PC-3 (cell line): Measurements from ENCODE around the gene KIF17. TPM values are rescaled to one million over a fixed set of nuclear protein-coding genes. Genes with fewer than 3 reads are reported as not detected.

Experiments
- ATAC-seq: fragments of 200-7000 bp; cut with Tn5 transposase; 2 replicates; pipeline ENCODE4 v1.9.1; 2020; ENCODE audit warnings: mild to moderate bottlenecking, moderate library complexity
- BruUV-seq: library from RNA; stranded (reverse); fragments of 400-500 nt; replicated peaks from 2 replicates; lab custom pipeline; 2021; lab: Mats Ljungman, UMichigan
- CTCF ChIA-PET: fragments of 300-600 bp; sonication (Branson Sonifier 250); formaldehyde crosslinking; loops from one replicate; lab custom pipeline; 2022; ENCODE audit warnings: antibody characterized with exemption; lab: Charles Lee
- POLR2A ChIA-PET: fragments of 300-600 bp; sonication (Branson Sonifier 250); formaldehyde crosslinking; loops from one replicate; lab custom pipeline; 2022; ENCODE audit warnings: antibody characterized with exemption; ENCODE audit not compliant: unreplicated experiment; lab: Charles Lee
- DNase-seq: peaks from one replicate; pipeline ENCODE4 v3.0.0-alpha.2; 2015
- H2AFZ ChIP-seq: fragments of 300-600 bp; sonication (generic); 2 replicates; pipeline ENCODE4 v1.6.0; 2016; ENCODE audit warnings: antibody characterized with exemption, low read length
- H3F3A ChIP-seq: fragments of 300-600 bp; sonication (generic); one replicate; pipeline ENCODE4 v1.6.0; 2017; ENCODE audit warnings: antibody characterized with exemption, low read length, control low read depth, mild to moderate bottlenecking; ENCODE audit not compliant: unreplicated experiment
- H3K27ac ChIP-seq: fragments of 300-600 bp; sonication (generic); 2 replicates; pipeline ENCODE4 v1.5.1; 2016; ENCODE audit warnings: mild to moderate bottlenecking, low read length
- H3K27me3 ChIP-seq: fragments of 300-600 bp; sonication (generic); 2 replicates; pipeline ENCODE4 v1.6.1; 2016; ENCODE audit warnings: low read length, mixed read lengths
- H3K36me3 ChIP-seq: fragments of 300-600 bp; sonication (generic); 2 replicates; pipeline ENCODE4 v1.6.1; 2016; ENCODE audit warnings: low read depth, mixed run types, low read length, mixed read lengths
- H3K4me1 ChIP-seq: fragments of 300-600 bp; sonication (generic); 2 replicates; pipeline ENCODE4 v1.5.1; 2016; ENCODE audit warnings: low read length; ENCODE audit not compliant: insufficient read depth
- H3K4me2 ChIP-seq: fragments of 300-600 bp; sonication (generic); 2 replicates; pipeline ENCODE4 v1.6.0; 2016; ENCODE audit warnings: low read length
- H3K4me3 ChIP-seq: fragments of 300-600 bp; sonication (generic); 2 replicates; pipeline ENCODE4 v1.5.1; 2016; ENCODE audit warnings: mild to moderate bottlenecking, low read length, mixed read lengths
- H3K79me2 ChIP-seq: fragments of 300-600 bp; sonication (generic); 2 replicates; pipeline ENCODE4 v1.6.1; 2017; ENCODE audit warnings: low read length, mixed read lengths
- H3K9ac ChIP-seq: fragments of 300-600 bp; sonication (generic); 2 replicates; pipeline ENCODE4 v1.6.0; 2016; ENCODE audit warnings: mild to moderate bottlenecking, low read length
- H3K9me2 ChIP-seq: fragments of 300-600 bp; sonication (generic); replicated peaks from 2 replicates; pipeline ENCODE4 v1.6.1; 2016; ENCODE audit warnings: mixed run types, low read length, mixed read lengths
- H3K9me3 ChIP-seq: fragments of 300-600 bp; sonication (generic); 2 replicates; pipeline ENCODE4 v1.6.1; 2016; ENCODE audit warnings: low read length, mixed read lengths
- H4K20me1 ChIP-seq: fragments of 300-600 bp; sonication (generic); 2 replicates; pipeline ENCODE4 v1.6.1; 2016; ENCODE audit warnings: low read length, mixed read lengths
- EZH2 ChIP-seq: fragments of 300-600 bp; sonication (generic); IDR thresholded peaks from one replicate; pipeline ENCODE4 v1.6.1; 2017; ENCODE audit warnings: antibody characterized with exemption, mild to moderate bottlenecking, low read length; ENCODE audit not compliant: unreplicated experiment
- EZH2phosphoT487 ChIP-seq: fragments of 300-600 bp; sonication (generic); IDR thresholded peaks from 2 replicates; pipeline ENCODE4 v1.6.1; 2018; ENCODE audit warnings: mild to moderate bottlenecking, antibody characterized with exemption, low read length, borderline replicate concordance
- intact Hi-C: fragments of 100-400 bp; cut with micrococcal nuclease; formaldehyde crosslinking; loops from 2 replicates; pipeline ENCODE4 v1.9.0; 2023
- total RNA-seq: library from RNA; depleted of rRNA; stranded (reverse); fragments of >200 nt; gene quantifications from 2 replicates; pipeline ENCODE4 v1.2.3, GENCODE V29; 2014
- TF ChIP-seq, protein P1 (sequence below): fragments of 300-600 bp; sonication (generic); conservative IDR thresholded peaks from 2 replicates; pipeline ENCODE4 v1.5.1; 2017; ENCODE audit warnings: antibody characterized with exemption, low read depth, mild to moderate bottlenecking, low read length

KIF17 gene
- total RNA-seq, 1 experiment from 2014 or later, result 0.33 TPM

DNA sequence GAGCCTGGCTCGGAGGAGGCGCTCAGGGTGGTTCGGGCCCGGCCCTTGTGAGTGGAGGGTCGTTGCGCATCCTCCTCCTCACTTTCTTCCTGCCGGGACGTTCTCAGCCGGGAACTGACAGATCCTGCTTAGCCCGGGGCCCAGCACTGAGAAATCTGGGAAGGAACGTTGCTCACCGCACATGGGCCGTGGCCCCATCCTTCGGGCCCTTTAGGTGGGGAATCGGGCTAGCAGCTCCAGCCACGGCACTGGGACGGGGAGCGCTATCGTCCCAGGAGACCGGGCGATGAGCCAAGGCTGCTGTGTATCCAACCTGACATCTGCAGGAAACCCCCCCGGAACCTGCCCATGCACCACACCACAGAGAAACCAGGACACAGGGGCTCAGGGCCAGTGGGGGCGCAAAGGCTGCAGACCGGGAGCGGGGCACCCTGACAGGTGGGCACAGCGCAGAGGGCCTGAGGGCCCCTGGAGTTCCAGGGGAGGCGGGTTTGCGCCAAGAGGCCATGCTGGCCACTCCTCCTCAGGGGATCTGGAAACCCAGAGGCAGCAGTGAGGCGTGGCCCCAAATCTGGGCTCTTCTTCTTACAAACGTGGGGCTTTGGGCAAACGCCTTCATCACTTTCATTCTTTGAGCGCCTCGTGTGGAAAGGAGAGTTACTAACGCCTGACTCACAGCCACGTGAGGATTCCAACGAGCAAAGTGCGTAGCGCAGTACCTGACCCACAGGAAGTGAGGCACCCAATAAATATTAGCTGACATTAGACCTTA lies 15.0 kb upstream of the KIF17 start, which contains the start of gene SH2D5:
SH2D5 (minus strand) TSS at position 116 of the 772 bp plus-strand sequence. CDS start 4,659 bp downstream, outside the sequence.
- peaks cover 7% of the 10 kb centered on the region for H3K36me3 ChIP-seq
- peak within 1 kb of the TSS; percentile 97 for H3K27ac ChIP-seq
- ChIA-PET CTCF (interaction anchor here (1.0 kb wide), 1 partner anchor 36 kb away, joined by 4 read pairs; no protein-coding TSS in a partner anchor), POLR2A (no interaction called here)
- ATAC-seq (peak; percentile 71), DNase-seq (peak; percentile 99)
- TF ChIP-seq, protein P1, sequence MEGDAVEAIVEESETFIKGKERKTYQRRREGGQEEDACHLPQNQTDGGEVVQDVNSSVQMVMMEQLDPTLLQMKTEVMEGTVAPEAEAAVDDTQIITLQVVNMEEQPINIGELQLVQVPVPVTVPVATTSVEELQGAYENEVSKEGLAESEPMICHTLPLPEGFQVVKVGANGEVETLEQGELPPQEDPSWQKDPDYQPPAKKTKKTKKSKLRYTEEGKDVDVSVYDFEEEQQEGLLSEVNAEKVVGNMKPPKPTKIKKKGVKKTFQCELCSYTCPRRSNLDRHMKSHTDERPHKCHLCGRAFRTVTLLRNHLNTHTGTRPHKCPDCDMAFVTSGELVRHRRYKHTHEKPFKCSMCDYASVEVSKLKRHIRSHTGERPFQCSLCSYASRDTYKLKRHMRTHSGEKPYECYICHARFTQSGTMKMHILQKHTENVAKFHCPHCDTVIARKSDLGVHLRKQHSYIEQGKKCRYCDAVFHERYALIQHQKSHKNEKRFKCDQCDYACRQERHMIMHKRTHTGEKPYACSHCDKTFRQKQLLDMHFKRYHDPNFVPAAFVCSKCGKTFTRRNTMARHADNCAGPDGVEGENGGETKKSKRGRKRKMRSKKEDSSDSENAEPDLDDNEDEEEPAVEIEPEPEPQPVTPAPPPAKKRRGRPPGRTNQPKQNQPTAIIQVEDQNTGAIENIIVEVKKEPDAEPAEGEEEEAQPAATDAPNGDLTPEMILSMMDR, result peak; percentile 44; the same call in 1 of the 2 replicates
- TF ChIP-seq EZH2 (no peak), EZH2phosphoT487 (no peak)
- intact Hi-C loops, result loop anchor here (2.0 kb wide), 2 partner anchors 36 to 54 kb away; partner anchors contain the start of gene HP1BP3
- peak within 1 kb of the TSS; percentile 86 for H2AFZ ChIP-seq
- TSS peak; percentile 82 for BruUV-seq
- peaks cover 22% of the 10 kb centered on the region for H3K4me1 ChIP-seq
- peak within 1 kb of the TSS; percentile 74 for H3K4me3 ChIP-seq
- peak within 1 kb of the TSS; percentile 99 for H3K4me2 ChIP-seq
- no peaks in the 10 kb centered on the region for H3K9me2 ChIP-seq
- H3F3A ChIP-seq, result peaks cover 4% of the 10 kb centered on the region
- peak within 1 kb of the TSS; percentile 93 for H3K9ac ChIP-seq
- no peaks in the 10 kb centered on the region for H3K79me2 ChIP-seq
- no peaks in the 10 kb centered on the region for H3K9me3 ChIP-seq
- H3K27me3 ChIP-seq, result no peaks in the 10 kb centered on the region
- H4K20me1 ChIP-seq, result no peaks in the 10 kb centered on the region

DNA sequence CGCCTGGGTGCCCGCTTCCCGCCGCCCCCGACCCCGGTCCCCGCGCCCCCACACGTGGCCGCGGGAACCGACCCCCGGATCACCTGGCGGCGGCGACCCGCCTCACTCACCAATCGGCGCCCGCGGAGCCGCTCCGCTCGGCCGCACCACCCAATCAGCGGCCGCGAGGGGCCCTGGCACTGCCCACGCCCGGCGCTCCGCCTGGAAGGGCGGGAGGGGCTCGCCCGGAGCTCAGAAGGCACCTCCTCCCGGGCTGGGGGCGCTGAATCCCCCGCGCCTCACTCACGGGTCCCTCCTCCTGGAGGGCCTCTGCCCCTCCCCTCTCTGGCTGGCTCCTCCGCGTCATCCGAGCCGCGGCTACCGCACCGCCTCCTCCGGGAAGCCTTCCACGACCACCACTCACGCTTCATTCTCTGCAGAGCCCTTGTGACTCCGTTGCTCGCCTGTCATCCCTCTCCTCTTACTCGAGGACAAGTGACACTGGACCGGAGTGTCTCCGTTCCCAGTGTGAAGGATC lies 14.3 kb upstream of the KIF17 start:
- Histone ChIP-seq H3K36me3 (peaks cover 1% of the 10 kb centered on the region; the same call in 1 of the 2 replicates), H3K4me2 (peak overlapping the region; percentile 99), H3K27me3 (no peaks in the 10 kb centered on the region), H3K9me3 (no peaks in the 10 kb centered on the region), H3K9me2 (no peaks in the 10 kb centered on the region), H4K20me1 (no peaks in the 10 kb centered on the region), H3K4me3 (peak overlapping the region; percentile 74), H3K4me1 (peaks cover 22% of the 10 kb centered on the region), H3F3A (peaks cover 4% of the 10 kb centered on the region), H3K27ac (peak overlapping the region; percentile 97), H2AFZ (peak overlapping the region; percentile 86), H3K9ac (peak overlapping the region; percentile 93), H3K79me2 (no peaks in the 10 kb centered on the region)
- no TSS peak for BruUV-seq
- CTCF ChIA-PET, result interaction anchor here (1.0 kb wide), 1 partner anchor 36 kb away, joined by 4 read pairs; no protein-coding TSS in a partner anchor
- TF ChIP-seq EZH2phosphoT487 (no peak), EZH2 (no peak)
- TF ChIP-seq, protein P1, result no peak
- POLR2A ChIA-PET, result interaction anchor here (0.7 kb wide), 1 partner anchor 55 kb away, joined by 3 read pairs; the partner anchor contains the start of gene HP1BP3
- peak; percentile 82 for DNase-seq
- peak; percentile 67 for ATAC-seq
- intact Hi-C loops, result loop anchor here (2.0 kb wide), 2 partner anchors 35 to 55 kb away; partner anchors contain the start of gene HP1BP3
